ENCODE data around the gene FAM163A.

FAM163A gene

DNA sequence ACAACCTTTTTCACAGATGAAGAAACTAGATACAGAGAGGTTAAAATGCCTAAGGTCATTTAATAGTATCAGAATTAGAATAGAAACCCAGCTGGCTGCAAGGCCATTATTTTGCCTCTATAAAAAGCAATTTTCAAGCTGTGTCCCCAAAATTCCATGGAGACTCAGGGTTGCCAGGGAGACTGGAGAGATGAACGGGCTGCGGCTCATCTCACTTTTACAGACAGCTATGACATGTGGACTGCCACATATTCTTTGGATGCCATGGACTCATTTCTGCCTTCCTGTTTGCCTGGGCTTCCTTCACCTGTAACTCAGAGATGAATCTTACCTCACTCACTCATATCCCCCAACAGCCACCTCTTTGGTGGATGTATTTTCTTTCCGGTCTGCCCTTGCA, 117.6 kb downstream of the FAM163A start:
- no peak for DNase-seq

DNA sequence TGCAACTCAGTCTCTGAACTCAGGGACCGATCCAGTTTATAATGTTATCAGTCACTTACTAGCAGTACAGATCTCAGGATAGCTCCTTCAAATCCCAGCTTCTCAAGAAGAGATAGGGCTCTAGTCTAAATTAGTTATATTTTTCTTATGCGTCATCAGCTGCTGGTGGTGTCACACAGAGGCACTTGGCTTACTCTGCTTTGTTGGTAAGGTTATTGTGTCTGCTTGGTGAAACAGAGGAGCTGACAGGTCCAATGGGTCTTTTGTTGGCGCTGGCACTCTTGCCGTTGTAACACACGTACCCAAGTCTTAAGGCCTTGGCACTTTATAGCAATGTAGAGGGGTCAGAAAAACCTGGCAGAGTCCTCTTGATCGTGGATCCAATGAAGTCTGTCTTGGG, 122.3 kb downstream of the FAM163A start:
- no peak for DNase-seq

Data from suppressor macrophage treated with lipopolysaccharide for 1 hour (primary cell).